Measurements from ENCODE around the gene TRRAP.

Gene TRRAP

DNA sequence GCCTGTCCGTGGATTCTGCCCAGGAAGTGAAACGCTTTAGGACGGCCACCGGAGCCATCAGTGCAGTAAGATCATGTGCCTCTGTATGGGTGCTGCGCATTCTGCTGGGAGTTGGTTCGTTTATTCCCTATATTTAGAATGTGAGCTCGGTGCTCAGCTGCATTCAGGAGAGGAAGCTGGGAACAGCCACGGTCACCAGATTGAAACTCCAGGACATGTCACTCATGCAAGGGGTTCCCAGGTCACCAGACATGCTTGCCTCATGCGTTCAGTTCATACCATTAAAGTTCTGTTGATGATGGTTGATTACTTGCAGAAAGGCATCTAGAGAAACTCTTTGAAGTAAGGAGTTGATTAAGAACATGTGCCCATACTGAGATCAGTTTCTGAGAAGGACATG, 78.1 kb downstream of the TRRAP start:
- no peak for DNase-seq

DNA sequence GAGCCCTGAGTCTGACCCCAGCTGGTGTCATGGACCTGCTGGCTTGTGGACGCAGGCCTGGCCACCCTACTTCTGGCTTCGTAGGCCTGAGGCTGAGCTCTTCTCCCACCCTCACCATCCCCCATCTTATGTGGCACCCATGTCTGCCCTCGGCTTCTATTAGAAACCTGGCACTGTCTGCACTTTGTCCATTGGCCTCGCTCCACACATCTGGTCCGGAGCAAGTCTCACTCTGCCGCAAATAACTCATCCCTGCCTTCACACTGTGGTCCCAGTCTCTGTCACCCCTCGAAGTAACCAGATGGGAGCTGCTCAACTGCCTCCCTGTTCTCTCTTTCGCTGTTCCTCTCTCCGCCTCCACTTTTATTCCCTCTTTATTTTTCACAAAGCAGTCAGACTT, 78.6 kb downstream of the TRRAP start:
- DNase-seq: peak; percentile 9

DNA sequence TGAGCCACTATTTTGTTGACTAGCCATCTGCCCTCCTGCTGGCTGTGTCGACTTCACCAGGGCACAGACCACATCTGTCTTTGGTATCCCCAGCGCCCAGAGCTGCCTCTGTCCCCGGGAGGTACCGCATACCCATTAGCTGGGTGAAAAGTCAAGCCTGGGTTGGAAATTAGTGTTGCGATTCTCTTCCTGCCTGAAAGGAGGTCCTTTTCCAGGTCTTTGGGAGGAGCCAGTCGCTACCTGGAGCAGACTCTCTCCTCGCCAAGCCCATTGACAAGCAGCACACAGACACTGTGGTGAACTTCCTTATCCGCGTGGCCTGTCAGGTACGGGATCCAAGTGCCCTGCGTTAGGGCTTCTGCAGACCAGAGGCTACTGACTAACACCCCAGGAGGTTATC, 79.4 kb downstream of the TRRAP start:
- DNase-seq: no peak

DNA sequence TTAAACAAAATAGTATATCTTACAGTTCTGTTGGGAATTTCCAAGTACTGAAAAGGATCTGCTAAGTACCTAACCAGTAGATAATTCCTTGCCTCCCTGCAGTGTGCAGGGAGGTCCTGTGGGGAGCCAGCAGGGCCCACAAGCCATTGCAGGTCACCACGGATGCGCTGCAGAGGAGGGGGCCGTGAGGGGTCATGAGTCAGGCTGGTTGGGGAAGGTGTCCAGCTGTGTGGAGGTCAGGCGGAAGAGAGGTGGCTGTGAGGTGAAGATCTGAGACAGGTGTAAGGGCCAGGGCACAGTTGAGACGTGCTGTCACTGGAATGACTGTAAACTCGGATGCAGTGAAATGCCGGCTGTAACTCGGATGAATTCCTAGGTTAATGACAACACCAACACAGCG, 80.6 kb downstream of the TRRAP start:
- no peak for DNase-seq

DNA sequence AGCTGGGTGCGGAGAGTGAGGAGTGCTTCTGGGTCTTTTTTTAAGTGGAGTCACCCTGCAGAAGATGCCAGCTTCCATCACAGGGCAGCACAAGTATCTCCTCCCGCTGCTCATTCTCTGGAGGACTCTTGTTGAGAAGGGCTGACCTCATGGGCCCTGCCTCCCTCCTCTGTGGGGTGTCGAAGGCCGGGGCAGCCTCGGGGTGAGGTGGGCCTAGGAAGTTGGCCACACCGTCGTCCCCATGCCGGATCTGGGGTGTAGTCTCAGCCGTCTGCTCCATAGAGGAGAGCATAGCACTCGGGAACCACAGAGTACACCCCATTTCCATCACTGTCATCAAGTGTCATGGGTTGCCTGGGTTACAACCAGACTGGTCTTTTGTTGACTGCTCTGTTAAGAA, 85.0 kb downstream of the TRRAP start:
- DNase-seq: no peak

DNA sequence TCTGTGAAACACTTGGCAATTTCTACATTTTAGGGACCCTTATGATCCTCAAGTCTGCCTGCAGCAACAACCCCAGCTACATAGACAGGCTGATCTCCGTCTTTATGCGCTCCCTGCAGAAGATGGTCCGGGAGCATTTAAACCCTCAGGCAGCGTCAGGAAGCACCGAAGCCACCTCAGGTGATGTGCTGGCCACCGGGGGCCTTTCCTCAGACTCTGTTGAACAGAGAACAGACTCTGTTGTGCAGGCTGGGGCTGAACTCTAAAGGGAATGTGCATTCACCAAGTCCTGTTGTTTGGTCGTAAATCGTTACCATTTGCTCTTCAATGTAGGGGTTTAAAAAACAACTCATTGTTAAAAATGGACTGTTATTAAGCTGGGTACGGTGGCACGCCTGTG, 86.3 kb downstream of the TRRAP start:
- DNase-seq: no peak

DNA sequence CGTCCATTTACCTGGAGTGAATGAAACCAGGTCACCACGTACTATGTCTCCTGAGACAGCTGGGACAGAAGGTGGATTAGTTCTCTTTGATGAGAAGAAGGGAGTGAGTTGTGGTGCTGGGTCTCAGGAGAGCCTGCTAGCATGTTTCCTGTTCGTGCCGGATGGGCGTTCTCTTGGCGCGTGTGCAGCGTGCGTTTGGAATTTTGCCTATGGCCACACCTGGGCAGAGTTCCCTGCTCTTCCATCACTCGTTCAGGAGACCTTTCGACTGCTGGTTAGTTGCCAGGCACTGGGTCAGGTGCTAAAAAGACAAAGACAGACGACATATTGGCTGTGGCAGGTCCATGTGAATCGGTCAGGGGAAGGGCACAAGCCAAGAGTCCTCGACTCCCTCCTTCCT, 90.3 kb downstream of the TRRAP start:
- DNase-seq: no peak

DNA sequence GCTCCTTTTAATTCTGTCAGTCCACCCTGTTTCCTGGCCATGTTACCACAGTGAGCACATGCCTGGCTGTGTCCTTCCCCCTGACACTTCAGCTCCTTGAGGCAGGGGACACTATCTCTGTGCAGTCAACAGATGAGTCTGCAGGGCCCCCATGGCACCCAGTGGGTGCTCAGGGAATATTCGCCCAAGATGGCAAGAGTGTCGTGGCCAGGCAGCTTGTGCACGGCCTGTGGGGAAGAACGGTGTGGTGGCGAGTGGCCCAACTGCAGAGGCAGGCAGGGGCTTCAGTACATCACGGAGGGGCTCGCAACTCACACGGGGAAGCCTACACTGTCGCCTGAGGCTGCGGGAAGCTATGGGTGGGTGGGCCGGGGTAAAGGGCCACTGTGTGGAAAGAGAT, 91.1 kb downstream of the TRRAP start:
- no peak for DNase-seq

DNA sequence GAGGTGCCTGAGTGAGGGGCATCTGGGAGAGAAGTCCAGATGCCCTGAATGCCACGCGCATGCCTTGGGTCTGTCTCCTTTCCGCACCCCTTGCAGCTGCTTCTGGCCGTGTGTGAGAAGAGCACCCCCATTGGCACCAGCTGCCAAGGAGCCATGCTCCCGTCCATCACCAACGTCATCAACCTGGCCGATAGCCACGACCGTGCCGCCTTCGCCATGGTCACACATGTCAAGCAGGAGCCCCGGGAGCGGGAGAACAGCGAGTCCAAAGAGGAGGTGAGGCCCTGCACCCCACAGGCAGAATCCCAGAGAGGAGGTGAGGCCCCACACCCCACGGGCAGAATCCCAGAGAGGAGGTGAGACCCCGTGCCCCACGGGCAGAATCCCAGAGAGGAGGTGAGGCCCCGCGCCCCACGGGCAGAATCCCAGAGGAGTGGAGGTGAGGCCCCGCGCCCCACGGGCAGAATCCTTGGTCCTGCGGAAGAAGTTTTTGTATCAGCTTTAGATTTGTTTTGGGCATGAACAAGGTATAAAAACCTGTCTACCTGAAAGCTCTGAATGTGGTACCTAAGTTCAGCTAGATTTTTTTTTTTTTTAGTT, 91.8 kb downstream of the TRRAP start:
- DNase-seq: no peak

DNA sequence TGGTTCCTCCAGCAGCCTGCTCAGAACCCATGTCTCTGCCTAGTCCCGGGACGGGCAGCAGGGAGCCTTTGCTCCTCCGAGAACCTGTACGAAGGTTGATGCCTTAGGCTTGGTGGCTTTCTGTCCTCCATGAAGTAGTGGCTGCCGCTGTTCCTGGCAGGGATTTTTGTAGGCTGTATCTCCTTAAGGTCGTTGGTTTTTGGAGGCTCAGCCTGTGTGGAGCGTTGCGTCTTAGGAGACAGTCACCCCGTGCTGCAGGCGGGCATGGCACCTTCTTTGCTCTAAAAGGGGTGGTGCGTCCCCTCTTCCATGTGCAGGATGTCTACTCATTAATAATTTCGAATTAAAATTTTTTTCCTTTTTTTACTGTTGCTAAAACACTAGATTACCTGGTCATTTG, 92.5 kb downstream of the TRRAP start:
- DNase-seq: no peak

DNA sequence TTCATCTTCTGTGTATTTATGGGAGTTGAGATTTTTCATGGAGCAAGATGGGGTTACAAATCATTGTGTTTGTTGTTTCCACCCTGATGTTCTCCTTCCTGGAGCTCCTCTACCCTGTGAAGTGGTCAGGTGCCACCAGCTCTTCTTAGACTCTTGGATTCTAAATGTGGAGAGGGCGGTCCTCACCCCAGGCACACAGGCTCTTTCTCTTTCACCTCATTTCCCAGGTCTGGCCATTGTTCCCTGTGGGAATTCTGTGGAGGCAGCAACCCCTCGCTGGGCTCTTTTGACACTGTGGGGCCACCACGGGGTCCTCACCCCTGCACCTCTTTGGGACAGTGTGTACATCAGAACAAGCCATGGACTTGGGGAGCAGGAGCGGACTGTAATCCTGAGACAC, 95.9 kb downstream of the TRRAP start:
- DNase-seq: no peak

DNA sequence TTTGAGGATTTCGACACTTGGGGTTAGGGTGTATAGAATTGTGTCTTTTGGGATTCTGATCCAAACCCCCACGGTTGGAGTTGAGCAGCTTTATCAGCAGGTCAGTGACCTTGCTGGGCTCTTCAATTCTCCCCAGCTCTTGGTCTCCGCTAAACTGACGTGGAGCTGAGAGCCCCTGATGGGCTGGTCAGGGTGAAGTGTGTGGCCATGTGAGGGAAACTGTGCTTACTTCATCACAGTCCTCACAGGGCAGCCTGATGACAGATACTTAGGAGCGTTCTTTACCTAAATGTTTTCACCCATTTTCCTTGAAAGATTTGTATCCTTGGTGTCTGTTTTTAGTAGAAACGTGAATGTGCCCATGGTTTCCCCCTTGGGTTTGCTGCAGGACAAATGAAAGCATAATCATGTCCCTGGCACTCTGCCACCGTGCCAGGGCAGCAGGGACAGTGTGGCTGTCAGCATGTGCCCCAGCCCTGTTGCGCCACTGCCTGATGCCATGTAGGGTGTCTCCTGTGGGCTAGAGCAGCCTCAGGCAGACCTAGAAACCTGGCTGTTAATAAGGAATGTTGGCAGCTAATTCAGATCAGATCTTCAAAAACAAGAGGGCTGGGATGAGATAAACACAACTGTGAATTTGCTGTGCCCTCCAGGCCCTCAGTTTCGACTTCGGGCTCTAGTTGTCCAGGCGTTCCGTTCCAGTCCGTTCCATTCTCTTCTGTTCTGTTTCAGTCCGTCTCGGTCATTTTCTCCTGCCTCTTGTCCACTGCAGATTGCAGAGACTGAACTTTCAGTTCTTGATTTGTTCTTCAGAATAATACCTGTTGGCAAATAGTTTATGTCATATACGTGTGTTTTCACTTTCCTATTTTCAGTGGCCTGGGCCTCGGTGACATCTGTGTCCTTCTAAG, 96.8 kb downstream of the TRRAP start:
- DNase-seq: no peak

DNA sequence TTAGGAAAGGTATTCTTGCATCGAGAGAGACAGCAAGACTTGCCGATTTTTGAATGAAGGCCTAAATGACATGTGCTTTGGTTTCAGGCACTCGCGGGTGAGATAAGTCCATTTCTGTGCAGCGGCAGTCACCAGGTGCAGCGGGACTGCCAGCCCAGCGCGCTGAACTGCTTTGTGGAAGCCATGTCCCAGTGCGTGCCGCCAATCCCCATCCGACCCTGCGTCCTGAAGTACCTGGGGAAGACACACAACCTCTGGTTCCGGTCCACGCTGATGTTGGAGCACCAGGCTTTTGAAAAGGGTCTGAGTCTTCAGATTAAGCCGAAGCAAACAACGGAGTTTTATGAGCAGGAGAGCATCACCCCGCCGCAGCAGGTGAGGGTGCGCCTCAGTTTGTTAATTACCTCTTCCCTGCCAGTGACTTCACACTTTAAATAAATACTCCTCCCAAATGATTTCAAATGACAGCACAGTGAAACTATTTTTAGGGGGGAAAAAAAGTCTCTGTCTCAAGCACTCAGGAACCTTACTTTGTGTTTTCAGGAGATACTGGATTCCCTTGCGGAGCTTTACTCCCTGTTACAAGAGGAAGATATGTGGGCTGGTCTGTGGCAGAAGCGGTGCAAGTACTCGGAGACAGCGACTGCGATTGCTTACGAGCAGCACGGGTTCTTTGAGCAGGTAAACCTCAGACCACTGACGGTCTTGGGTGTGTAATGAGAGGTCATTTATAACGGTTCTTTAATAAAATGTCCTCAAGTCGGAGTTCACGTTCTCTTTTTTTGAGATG, 98.3 kb downstream of the TRRAP start:
- DNase-seq: no peak

DNA sequence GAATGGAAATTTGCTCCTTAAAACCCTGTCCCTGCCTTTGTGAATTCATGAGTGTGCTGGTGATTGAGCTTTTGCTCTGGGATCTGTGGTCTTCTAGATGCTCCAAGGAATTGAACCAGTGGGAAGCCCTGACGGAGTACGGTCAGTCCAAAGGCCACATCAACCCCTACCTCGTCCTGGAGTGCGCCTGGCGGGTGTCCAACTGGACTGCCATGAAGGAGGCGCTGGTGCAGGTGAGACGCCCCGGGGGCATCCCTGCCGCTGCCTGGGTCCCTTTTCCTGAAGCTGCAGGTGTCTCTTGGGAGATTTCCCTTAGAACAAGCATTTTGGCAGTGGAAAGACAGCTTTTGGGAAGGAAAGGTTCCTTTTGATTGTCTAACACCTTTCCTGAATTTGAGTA, 100.3 kb downstream of the TRRAP start:
- DNase-seq: no peak

DNA sequence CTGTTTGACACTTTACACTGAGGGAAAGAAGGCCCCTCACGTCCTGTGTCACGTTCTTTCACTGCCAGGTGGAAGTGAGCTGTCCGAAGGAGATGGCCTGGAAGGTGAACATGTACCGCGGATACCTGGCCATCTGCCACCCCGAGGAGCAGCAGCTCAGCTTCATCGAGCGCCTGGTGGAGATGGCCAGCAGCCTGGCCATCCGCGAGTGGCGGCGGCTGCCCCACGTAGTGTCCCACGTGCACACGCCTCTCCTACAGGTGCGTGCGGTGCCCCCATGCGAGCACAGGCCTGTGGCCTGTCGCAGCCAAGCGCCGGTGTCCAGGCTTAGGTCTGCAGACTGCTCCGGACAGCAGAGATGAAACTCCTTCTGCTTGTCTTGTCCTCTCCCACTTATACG, 103.4 kb downstream of the TRRAP start:
- no peak for DNase-seq

DNA sequence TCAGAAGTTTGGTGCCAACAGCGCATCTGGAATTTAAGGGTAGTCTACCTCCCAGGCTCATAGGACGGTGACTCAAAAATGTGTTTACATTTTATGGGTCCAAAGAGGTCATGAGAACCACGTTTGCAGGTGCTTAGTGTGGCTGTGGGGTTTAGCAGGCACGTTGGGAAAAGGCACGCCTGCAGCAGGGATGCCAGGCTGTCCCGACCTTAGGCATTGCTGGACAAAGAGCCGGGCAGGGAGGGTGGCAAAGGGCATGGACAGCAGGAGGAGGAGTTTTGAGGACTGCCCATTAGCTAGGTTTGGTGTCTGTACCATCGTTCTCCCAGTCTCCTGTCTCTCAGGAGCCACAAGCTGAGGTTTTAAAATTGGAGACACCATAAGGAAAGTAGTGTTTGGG, 104.4 kb downstream of the TRRAP start:
- DNase-seq: no peak

DNA sequence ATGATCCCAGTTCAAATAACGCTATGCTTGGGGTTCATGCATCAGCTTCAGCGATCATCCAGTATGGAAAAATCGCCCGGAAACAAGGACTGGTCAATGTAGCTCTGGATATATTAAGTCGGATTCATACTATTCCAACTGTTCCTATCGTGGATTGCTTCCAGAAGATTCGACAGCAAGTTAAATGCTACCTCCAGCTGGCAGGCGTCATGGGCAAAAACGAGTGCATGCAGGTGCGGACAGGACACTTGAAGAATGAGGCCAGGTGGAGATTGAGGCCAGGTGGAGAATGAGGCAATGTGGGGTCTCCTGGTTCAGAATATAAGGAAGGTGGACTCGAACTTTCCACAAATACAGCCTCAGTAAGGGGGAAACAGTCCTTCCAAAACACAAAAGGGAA, 105.8 kb downstream of the TRRAP start:
- DNase-seq: no peak

DNA sequence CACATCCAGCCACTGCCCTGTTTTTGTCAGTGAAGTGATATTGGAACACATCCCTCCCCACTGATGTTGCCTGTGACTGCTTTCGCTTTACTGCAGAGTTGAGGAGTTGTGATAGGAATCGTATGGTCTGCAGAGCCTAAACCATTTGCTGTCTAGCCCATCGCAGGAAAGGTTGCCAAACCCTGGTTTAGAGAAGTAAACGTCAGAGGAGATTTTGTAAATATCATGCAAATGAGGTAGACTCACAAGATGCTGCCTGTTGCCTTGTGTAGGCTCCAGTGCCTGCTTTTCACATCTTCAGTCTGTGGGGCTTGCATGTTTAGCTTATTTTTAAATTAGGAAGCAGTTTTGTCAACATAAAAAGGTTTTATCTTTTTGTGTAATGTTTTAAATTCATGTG, 107.1 kb downstream of the TRRAP start:
- DNase-seq: no peak

DNA sequence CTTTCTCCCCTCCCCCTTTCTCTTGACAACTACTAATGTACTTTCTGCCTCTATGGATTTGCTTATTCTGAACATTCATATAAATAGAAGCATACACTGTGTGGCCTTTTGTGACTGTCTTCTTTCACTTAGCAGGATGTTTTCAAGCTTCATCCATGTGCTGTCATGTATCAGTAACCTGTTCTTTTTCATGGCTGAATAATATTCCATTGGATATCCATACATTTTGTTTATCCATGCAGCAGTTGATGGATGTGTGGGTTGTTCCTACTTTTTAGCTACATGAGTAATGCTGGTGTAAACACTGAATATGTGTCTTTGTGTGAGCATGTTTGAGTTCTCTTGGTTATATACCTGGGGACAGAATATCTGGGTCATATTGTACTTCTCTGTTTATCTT, 107.6 kb downstream of the TRRAP start:
- no peak for DNase-seq

DNA sequence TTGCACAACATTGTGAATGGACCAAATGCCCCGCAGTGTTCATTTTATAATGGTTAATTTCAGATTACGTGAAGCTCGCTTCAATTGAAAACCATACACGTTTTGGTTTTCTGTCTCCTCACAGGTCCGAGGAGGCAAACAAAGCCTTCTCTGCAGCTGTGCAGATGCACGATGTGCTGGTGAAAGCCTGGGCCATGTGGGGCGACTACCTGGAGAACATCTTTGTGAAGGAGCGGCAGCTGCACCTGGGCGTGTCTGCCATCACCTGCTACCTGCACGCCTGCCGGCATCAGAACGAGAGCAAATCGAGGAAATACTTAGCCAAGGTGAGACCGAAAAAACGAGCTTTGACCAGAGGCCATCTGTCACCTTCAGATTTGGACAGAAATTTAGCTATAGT, 110.3 kb downstream of the TRRAP start:
- no peak for DNase-seq

DNA sequence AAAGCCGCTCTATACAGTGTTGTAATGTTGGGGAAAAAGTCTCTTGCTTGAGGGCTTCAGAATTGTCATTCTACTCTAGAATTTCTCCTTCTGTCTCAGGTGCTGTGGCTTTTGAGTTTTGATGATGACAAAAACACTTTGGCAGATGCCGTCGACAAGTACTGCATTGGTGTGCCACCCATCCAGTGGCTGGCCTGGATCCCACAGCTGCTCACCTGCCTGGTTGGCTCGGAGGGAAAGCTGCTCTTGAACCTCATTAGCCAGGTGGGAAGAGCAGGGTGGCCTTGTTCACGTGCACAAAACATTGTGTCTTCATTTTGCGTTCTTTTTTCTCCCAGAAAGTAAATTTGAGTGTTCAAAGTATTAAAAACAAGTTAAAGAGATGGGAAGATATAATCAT, 112.0 kb downstream of the TRRAP start:
- no peak for DNase-seq

DNA sequence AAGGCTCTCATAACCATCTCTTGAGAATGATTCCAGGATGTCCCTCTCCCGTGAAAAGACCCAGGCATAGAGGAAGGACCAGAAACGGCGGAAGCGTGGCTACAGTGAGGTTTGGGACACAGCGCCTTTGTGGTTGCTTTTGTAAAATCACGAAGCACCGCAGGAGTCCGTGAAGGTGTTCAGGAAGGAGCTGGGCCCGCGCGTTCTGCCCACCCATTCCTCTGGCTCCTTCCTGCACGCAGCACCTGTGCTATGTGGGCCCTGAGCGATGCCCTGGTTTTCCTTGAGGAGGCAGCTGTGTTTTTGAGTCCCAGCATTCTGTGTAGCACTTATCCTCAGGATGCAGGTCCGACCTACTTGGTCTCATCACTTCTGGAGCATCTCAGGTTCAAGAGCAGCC, 112.8 kb downstream of the TRRAP start:
- no peak for DNase-seq

DNA sequence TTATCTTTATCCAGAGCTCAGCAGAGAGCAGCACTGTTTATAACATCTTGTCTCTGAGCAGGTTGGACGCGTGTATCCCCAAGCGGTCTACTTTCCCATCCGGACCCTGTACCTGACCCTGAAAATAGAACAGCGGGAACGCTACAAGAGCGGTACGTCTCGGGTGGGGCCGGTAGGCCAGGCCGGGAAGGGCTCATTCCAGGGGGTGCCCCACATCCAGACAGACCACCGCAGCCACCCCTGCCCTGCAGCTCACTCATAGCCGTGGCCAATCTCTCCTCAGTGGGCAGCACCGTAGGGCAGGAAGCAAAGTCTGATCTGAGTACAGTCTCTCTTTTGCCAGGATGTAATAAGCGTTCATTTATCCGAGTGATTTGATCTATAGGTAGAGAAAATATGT, 113.7 kb downstream of the TRRAP start:
- no peak for DNase-seq

Data from fibroblast of skin of scalp (primary cell).